HEK293 (cell line): Measurements from ENCODE around the gene SAMM50.

Source experiments
- CTCF ChIA-PET: fragments of 350-600 bp; formaldehyde crosslinking; extraction: SDS; loops from one replicate; lab custom pipeline; 2021; ENCODE audit warnings: antibody characterized with exemption; lab: Yijun Ruan, JAX
- POLR2A ChIA-PET: fragments of 300-600 bp; formaldehyde crosslinking; extraction: SDS; loops from one replicate; lab custom pipeline; 2020; ENCODE audit warnings: antibody characterized with exemption, inconsistent platforms; lab: Yijun Ruan, JAX
- H3K27ac ChIP-seq: fragments of 200-500 bp; sonication (Bioruptor generic); 2 replicates; pipeline ENCODE4 v1.5.1; 2014; ENCODE audit warnings: low read depth, low read length, control low read depth, inconsistent platforms; ENCODE audit errors: extremely low read depth
- H3K36me3 ChIP-seq, 2 experiments: fragments of 200-500 bp in 1 of 2; sonication (Bioruptor generic) in 1 of 2; 1 replicate in 1 of 2; 2 replicates in 1 of 2; pipeline ENCODE4 v1.5.1; 2014 to 2017; ENCODE audit warnings: inconsistent platforms in 2 of 2, low read length in 2 of 2; ENCODE audit not compliant: control insufficient read depth in 2 of 2, insufficient read depth in 1 of 2
- H3K4me1 ChIP-seq: fragments of 200-500 bp; sonication (Bioruptor generic); 2 replicates; pipeline ENCODE4 v1.5.1; 2014; ENCODE audit warnings: mild to moderate bottlenecking, low read length, inconsistent platforms; ENCODE audit not compliant: control insufficient read depth, insufficient read depth
- H3K4me3 ChIP-seq: 2 replicates; pipeline ENCODE4 v1.5.1; 2011; ENCODE audit warnings: low read depth, mild to moderate bottlenecking, control low read depth, low read length, moderate library complexity
- H3K9me3 ChIP-seq: fragments of 200-500 bp; sonication (Bioruptor generic); 2 replicates; pipeline ENCODE4 v1.5.1; 2014; ENCODE audit warnings: low read depth, low read length, inconsistent platforms; ENCODE audit not compliant: control insufficient read depth, insufficient read depth
- GLI4 ChIP-seq: fragments of 450-650 bp; formaldehyde crosslinking; IDR thresholded peaks from 2 replicates; pipeline ENCODE4 v1.5.1; 2016; ENCODE audit warnings: missing biosample characterization, missing genetic modification characterization
- HOXC10 ChIP-seq: sonication (generic); formaldehyde crosslinking; IDR thresholded peaks from 2 replicates; pipeline ENCODE4 v1.8.1; 2023; ENCODE audit warnings: mild to moderate bottlenecking, missing genetic modification reagents
- PRDM1 ChIP-seq: fragments of 450-650 bp; formaldehyde crosslinking; IDR thresholded peaks from 2 replicates; pipeline ENCODE4; 2016; ENCODE audit warnings: missing biosample characterization, missing genetic modification characterization
- TCF7L2 ChIP-seq: IDR thresholded peaks from 2 replicates; pipeline ENCODE4 v1.6.1; 2011; ENCODE audit warnings: low read depth, mild to moderate bottlenecking, inconsistent platforms, low read length, moderate library complexity, borderline replicate concordance
- ZBTB17 ChIP-seq: fragments of 450-650 bp; formaldehyde crosslinking; IDR thresholded peaks from 2 replicates; pipeline ENCODE4 v1.5.1; 2016; ENCODE audit warnings: missing biosample characterization, missing genetic modification characterization
- ZNF16 ChIP-seq: fragments of 450-650 bp; formaldehyde crosslinking; IDR thresholded peaks from 2 replicates; pipeline ENCODE4 v1.5.1; 2016; ENCODE audit warnings: low read depth, missing biosample characterization, missing genetic modification characterization
- ZNF202 ChIP-seq: fragments of 450-650 bp; formaldehyde crosslinking; IDR thresholded peaks from 2 replicates; pipeline ENCODE4 v1.5.1; 2016; ENCODE audit warnings: missing biosample characterization, missing genetic modification characterization, borderline replicate concordance
- ZNF248 ChIP-seq: fragments of 450-650 bp; formaldehyde crosslinking; IDR thresholded peaks from 2 replicates; pipeline ENCODE4 v1.5.1; 2017; ENCODE audit warnings: missing biosample characterization, missing genetic modification characterization
- ZNF404 ChIP-seq: fragments of 450-650 bp; formaldehyde crosslinking; IDR thresholded peaks from 2 replicates; pipeline ENCODE4 v1.5.1; 2017; ENCODE audit warnings: missing biosample characterization, missing genetic modification characterization
- ZNF560 ChIP-seq: fragments of 450-650 bp; formaldehyde crosslinking; IDR thresholded peaks from 2 replicates; pipeline ENCODE4 v1.5.1; 2017; ENCODE audit warnings: missing biosample characterization, missing genetic modification characterization, borderline replicate concordance
- ZNF664 ChIP-seq: fragments of 450-650 bp; formaldehyde crosslinking; IDR thresholded peaks from 2 replicates; pipeline ENCODE4 v1.5.1; 2016; ENCODE audit warnings: missing biosample characterization, missing genetic modification characterization
- TF ChIP-seq, protein P1 (sequence below): fragments of 450-650 bp; formaldehyde crosslinking; IDR thresholded peaks from 2 replicates; pipeline ENCODE4 v1.5.1; 2016; ENCODE audit warnings: missing biosample characterization, missing genetic modification characterization
- TF ChIP-seq, protein P2 (sequence below): IDR thresholded peaks from 2 replicates; pipeline ENCODE4 v1.6.1; 2011; ENCODE audit warnings: mild to moderate bottlenecking, low read depth, low read length, borderline replicate concordance
- TF ChIP-seq, protein P3 (sequence below): fragments of 450-650 bp; IDR thresholded peaks from 2 replicates; pipeline ENCODE4 v1.5.1; 2018; ENCODE audit warnings: missing biosample characterization, mild to moderate bottlenecking, missing genetic modification characterization
- TF ChIP-seq, protein P4 (sequence below): fragments of 450-650 bp; formaldehyde crosslinking; IDR thresholded peaks from 2 replicates; pipeline ENCODE4 v1.5.1; 2017; ENCODE audit warnings: missing biosample characterization, missing genetic modification characterization
- TF ChIP-seq, protein P5 (sequence below): fragments of 450-650 bp; formaldehyde crosslinking; IDR thresholded peaks from 2 replicates; pipeline ENCODE4 v1.5.1; 2016; ENCODE audit warnings: missing biosample characterization, missing genetic modification characterization

SAMM50 gene

GRCh38 chr22:43951966-43952365 lies 3.3 kb upstream of the SAMM50 start (continued):
- TF ChIP-seq ZNF248 (tag by site-specific recombination) = no peak
- TF ChIP-seq, protein P1, sequence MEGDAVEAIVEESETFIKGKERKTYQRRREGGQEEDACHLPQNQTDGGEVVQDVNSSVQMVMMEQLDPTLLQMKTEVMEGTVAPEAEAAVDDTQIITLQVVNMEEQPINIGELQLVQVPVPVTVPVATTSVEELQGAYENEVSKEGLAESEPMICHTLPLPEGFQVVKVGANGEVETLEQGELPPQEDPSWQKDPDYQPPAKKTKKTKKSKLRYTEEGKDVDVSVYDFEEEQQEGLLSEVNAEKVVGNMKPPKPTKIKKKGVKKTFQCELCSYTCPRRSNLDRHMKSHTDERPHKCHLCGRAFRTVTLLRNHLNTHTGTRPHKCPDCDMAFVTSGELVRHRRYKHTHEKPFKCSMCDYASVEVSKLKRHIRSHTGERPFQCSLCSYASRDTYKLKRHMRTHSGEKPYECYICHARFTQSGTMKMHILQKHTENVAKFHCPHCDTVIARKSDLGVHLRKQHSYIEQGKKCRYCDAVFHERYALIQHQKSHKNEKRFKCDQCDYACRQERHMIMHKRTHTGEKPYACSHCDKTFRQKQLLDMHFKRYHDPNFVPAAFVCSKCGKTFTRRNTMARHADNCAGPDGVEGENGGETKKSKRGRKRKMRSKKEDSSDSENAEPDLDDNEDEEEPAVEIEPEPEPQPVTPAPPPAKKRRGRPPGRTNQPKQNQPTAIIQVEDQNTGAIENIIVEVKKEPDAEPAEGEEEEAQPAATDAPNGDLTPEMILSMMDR = no peak

DNA sequence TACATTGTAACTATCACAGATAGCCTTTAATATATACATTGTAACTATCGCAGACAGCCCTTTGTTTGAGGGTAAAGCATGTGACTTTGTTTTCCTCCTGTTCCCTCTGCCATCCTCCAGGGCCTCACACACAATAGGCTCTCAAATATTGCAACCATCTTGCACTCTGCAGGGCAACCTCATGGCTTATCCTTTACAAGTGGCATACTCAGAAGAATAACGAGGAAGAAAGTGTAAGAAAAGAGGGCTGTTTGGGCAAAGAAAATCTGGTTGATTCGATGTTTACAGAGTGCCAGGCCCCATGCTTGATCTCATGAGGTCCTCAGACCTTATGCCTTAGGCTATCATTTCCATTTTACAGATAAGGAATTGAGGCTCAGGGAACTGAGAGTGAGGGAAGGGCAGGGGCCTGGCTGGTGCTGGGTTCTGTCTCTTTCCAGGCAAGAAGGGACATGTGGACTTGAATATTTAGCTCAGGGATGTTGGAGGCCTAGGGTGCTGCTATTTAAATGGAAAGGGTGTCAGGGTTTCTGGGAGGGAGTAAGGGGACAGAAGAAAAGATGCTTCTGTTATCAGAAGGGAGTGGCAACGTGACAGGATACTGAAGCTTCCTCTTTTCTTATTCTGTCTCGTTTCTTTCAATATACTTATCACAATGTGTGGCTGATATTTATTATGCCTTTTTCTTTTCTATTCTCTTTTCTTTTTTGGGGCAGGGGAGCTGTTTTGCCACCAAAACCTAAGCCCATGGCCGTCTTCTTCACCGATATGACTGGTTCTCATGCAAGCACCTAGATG lies 1.1 kb upstream of the SAMM50 start:
- POLR2A ChIA-PET = interaction anchor here (1.9 kb wide), 1 partner anchor 8 kb away, joined by 18 read pairs; no protein-coding TSS in a partner anchor
- H3K27ac ChIP-seq = peak overlapping the region; percentile 83; the same call in 1 of the 2 replicates
- CTCF ChIA-PET = interaction anchor here (0.6 to 2.0 kb wide), 5 partner anchors 9 to 608 kb away, joined by 3 to 44 read pairs (median 3); no protein-coding TSS in a partner anchor

DNA sequence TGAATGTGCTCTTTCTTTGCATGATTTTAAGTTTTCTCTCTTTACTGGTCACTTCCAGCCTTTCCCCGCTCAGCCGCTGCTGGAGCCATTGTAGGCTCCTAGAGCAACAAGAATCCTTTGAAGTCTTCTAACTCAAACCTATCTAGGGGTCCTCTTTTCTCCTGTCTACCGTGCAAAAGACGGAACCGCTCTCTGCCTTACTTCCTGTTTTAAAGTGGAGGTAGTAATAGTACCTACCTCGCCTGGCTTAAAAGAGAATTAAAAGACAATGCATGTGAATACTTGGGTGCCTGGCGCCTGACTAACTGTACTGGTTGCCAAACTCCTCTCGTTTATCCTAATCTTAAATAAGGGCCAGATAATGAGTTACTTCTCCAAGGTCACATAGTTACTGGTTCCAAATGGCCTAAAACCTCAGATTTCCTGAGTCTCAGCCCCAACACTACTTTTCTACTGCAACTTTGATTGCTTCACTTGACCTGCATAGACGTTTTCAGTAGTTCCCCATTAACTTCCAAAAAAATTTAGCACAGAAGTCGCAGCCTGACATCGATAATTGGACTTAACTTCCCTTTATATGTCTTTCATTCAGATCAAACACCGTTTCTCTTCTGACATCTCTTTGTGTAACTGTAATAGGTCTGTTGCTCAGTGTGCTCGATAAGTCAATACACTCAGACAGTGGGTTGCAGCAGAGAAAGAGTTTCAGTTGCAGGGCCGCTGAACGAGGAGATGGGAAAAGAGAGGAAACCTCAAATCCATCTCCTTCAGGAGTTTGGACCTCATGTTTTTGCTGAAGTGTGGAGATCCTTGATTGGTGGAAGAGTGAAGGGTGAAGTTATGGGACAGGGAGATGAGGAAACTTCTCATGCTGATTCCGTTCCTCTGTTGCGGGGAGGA lies 891 bp downstream of the SAMM50 start:
- peak overlapping the region; percentile 83 for H3K27ac ChIP-seq
- peaks cover 0 to 5% of the 10 kb centered on the region in 2 experiments; a peak in 1 of 3 replicates for H3K36me3 ChIP-seq
- TF ChIP-seq, protein P2, sequence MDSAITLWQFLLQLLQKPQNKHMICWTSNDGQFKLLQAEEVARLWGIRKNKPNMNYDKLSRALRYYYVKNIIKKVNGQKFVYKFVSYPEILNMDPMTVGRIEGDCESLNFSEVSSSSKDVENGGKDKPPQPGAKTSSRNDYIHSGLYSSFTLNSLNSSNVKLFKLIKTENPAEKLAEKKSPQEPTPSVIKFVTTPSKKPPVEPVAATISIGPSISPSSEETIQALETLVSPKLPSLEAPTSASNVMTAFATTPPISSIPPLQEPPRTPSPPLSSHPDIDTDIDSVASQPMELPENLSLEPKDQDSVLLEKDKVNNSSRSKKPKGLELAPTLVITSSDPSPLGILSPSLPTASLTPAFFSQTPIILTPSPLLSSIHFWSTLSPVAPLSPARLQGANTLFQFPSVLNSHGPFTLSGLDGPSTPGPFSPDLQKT = no peak
- peak; percentile 45; the same call in 1 of the 2 replicates for TF ChIP-seq PRDM1 (tag by site-specific recombination)
- CTCF ChIA-PET = interaction anchor here (0.6 to 2.4 kb wide), 4 partner anchors 11 to 147 kb away, joined by 3 to 44 read pairs (median 5); no protein-coding TSS in a partner anchor
- no peaks in the 10 kb centered on the region for H3K9me3 ChIP-seq
- POLR2A ChIA-PET = interaction anchor here (0.7 to 1.9 kb wide), 4 partner anchors 10 to 68 kb away, joined by 3 to 18 read pairs (median 4); partner anchors contain the start of genes PARVB and PNPLA3
- H3K4me1 ChIP-seq = peaks cover 5% of the 10 kb centered on the region; the same call in 1 of the 2 replicates
- peak overlapping the region; percentile 75 for H3K4me3 ChIP-seq

More for the DNA sequence above, 1.1 kb upstream of the SAMM50 start:
- H3K4me3 ChIP-seq = peak overlapping the region; percentile 75
- no peaks in the 10 kb centered on the region; a peak in 1 of 3 replicates for H3K36me3 ChIP-seq
- H3K9me3 ChIP-seq = no peaks in the 10 kb centered on the region
- peaks cover 5% of the 10 kb centered on the region; the same call in 1 of the 2 replicates for H3K4me1 ChIP-seq
- TF ChIP-seq HOXC10 (CRISPR knock-in tag) (no peak), ZNF202 (tag by site-specific recombination) (no peak), ZBTB17 (peak; percentile 45)

DNA sequence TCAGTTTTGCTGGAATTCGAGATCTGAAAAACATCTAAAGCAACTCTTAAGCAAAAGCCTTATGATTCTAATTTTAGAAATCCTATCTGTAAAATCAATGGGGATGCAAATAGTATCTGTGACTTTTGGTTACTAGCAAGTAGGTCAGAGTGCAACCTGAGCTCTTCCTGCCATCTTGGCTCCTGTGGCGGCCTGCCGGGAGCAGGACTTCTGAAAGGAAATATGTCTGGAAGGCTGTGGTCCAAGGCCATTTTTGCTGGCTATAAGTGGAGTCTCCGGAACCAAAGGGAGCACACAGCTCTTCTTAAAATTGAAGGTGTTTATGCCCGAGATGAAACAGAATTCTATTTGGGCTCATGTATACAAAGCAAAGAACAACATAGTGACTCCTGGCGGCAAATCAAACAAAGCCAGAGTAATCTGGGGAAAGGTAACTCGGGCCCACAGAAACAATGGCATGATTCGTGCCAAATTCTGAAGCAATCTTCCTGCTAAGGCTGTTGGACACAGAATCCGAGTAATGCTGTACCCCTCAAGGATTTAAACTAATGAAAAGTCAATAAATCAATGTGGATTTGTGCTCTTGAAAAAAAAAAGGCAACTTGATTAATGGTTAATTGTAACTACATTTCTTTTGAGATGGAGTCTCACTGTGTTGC lies 1.7 kb downstream of the SAMM50 start:
- H3K4me3 ChIP-seq = no peak overlapping the region
- H3K36me3 ChIP-seq = peaks cover 0 to 5% of the 10 kb centered on the region in 2 experiments; a peak in 1 of 3 replicates
- H3K27ac ChIP-seq = no peak overlapping the region
- TF ChIP-seq, protein P3, sequence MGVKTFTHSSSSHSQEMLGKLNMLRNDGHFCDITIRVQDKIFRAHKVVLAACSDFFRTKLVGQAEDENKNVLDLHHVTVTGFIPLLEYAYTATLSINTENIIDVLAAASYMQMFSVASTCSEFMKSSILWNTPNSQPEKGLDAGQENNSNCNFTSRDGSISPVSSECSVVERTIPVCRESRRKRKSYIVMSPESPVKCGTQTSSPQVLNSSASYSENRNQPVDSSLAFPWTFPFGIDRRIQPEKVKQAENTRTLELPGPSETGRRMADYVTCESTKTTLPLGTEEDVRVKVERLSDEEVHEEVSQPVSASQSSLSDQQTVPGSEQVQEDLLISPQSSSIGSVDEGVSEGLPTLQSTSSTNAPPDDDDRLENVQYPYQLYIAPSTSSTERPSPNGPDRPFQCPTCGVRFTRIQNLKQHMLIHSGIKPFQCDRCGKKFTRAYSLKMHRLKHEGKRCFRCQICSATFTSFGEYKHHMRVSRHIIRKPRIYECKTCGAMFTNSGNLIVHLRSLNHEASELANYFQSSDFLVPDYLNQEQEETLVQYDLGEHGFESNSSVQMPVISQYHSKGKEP (tag by site-specific recombination) = no peak
- no peak for TF ChIP-seq ZNF664 (tag by site-specific recombination)
- no peak for TF ChIP-seq ZNF16
- no peak for TF ChIP-seq GLI4 (tag by site-specific recombination)
- no peak for TF ChIP-seq PRDM1 (tag by site-specific recombination)
- TF ChIP-seq, protein P4, sequence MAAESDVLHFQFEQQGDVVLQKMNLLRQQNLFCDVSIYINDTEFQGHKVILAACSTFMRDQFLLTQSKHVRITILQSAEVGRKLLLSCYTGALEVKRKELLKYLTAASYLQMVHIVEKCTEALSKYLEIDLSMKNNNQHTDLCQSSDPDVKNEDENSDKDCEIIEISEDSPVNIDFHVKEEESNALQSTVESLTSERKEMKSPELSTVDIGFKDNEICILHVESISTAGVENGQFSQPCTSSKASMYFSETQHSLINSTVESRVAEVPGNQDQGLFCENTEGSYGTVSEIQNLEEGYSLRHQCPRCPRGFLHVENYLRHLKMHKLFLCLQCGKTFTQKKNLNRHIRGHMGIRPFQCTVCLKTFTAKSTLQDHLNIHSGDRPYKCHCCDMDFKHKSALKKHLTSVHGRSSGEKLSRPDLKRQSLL (tag by site-specific recombination) = no peak
- no peak for TF ChIP-seq ZNF404 (tag by site-specific recombination)
- no peak for TF ChIP-seq TCF7L2
- no peak for TF ChIP-seq ZNF560
- TF ChIP-seq, protein P5, sequence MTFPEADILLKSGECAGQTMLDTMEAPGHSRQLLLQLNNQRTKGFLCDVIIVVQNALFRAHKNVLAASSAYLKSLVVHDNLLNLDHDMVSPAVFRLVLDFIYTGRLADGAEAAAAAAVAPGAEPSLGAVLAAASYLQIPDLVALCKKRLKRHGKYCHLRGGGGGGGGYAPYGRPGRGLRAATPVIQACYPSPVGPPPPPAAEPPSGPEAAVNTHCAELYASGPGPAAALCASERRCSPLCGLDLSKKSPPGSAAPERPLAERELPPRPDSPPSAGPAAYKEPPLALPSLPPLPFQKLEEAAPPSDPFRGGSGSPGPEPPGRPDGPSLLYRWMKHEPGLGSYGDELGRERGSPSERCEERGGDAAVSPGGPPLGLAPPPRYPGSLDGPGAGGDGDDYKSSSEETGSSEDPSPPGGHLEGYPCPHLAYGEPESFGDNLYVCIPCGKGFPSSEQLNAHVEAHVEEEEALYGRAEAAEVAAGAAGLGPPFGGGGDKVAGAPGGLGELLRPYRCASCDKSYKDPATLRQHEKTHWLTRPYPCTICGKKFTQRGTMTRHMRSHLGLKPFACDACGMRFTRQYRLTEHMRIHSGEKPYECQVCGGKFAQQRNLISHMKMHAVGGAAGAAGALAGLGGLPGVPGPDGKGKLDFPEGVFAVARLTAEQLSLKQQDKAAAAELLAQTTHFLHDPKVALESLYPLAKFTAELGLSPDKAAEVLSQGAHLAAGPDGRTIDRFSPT (tag by site-specific recombination) = no peak
- CTCF ChIA-PET = interaction anchor here (0.6 to 2.4 kb wide), 2 partner anchors 36 to 148 kb away, joined by 3 to 7 read pairs; no protein-coding TSS in a partner anchor
- POLR2A ChIA-PET = interaction anchor here (0.6 kb wide), 1 partner anchor 32 kb away, joined by 5 read pairs; no protein-coding TSS in a partner anchor
- no peaks in the 10 kb centered on the region for H3K9me3 ChIP-seq
- H3K4me1 ChIP-seq = peaks cover 5% of the 10 kb centered on the region; the same call in 1 of the 2 replicates
